Pancreas (tissue), 10 donors: ENCODE results near the gene AIFM3. TPM values are rescaled to one million over a fixed set of nuclear protein-coding genes. Genes with fewer than 3 reads are reported as not detected.
A peak's percentile ranks its signal among the peaks of the same experiment; 100 is the strongest.

Experiments
- ATAC-seq, 4 donors: fragments of 200-7000 bp; cut with Tn5 transposase; one replicate each; pipeline versions ENCODE4 v1.8.0 to v1.9.1; 2020; ENCODE audit warnings: mild to moderate bottlenecking in 4 of 4, moderate library complexity in 4 of 4
- DNase-seq, 6 donors: peaks; one replicate each; pipeline ENCODE4 v3.0.0-alpha.2; 2020
- FAIRE-seq: peaks from 2 replicates; lab custom pipeline; 2012; peaks lifted over from hg19 to GRCh38; lab: Jason Lieb, UNC
- H3K27ac ChIP-seq, 4 donors: fragments of 200-600 bp; sonication (generic); 1 replicate in 3 of 4; 2 replicates in 1 of 4; pipeline versions ENCODE4 v1.5.0 to v1.8.0; 2020
- H3K27me3 ChIP-seq, 4 donors: fragments of 200-600 bp; one replicate each; pipeline ENCODE4 v1.8.0; 2021
- H3K36me3 ChIP-seq, 3 donors: fragments of 200-600 bp; sonication (generic) in 1 of 3; one replicate each; pipeline versions ENCODE4 v1.5.0 to v1.8.0; 2020 to 2021
- H3K4me1 ChIP-seq, 3 donors: fragments of 200-600 bp; one replicate each; pipeline ENCODE4 v1.8.0; 2021
- H3K4me3 ChIP-seq, 4 donors: fragments of 200-600 bp; sonication (generic) in 2 of 4; one replicate each; pipeline versions ENCODE4 v1.5.0 to v1.8.0; 2020 to 2021
- H3K9me3 ChIP-seq, 4 donors: fragments of 200-600 bp; one replicate each; pipeline ENCODE4 v1.8.0; 2021
- CTCF ChIP-seq, 4 donors: fragments of 200-600 bp; sonication (generic) in 3 of 4; IDR thresholded peaks; one replicate each; pipeline versions ENCODE4 v1.5.0 to v1.8.0; 2021; ENCODE audit warnings: antibody characterized with exemption in 4 of 4
- WGBS, 2 donors: extraction: QIAGEN DNeasy Blood & Tissue Kit; methylation state at CpG; one replicate each; pipeline ENCODE4 v1.1.7; 2013; 5-methylcytosine and 5-hydroxymethylcytosine counted together
- intact Hi-C, 3 donors: fragments of 100-400 bp; cut with DNase I; formaldehyde crosslinking; loops; one replicate each; pipeline versions ENCODE4 v1.11.1 to v1.14.2; 2022
- polyA plus RNA-seq, 2 donors: library from polyadenylated mRNA; stranded (reverse); fragments of 200-250 nt; gene quantifications; one replicate each; pipeline ENCODE4 v1.2.3, GENCODE V29; 2013
- total RNA-seq, 6 donors: library from RNA; stranded (reverse); fragmentation: NEBNext Ultra II Directional in 4 of 6; extraction: Animal tissue kit (Norgen Biotek cat#: 25700) in 4 of 6; gene quantifications; one replicate each; pipeline versions ENCODE4 v1.2.1 to v1.2.4, GENCODE V29; 2021 to 2023
- donor health status: healthy with polysubstance abuse.
- donor health status: DM: no; HTN: no; CAD: no; lungs with moderate emphysema.
- donor health status: DM: no; HTN: no; CAD: no.
- donor health status: control.
- donor health status: control.
- donor health status: Bipolar disorder and iron deficiency.
- donor health status: DM: yes; HTN: yes; CAD: no.
- donor health status: DM: no; HTN: no; CAD: no.
- donor health status: DM: no; HTN: no; CAD: no.
- donor health status: DM: yes; HTN: yes; CAD: no.

Gene AIFM3
- total and polyA plus RNA-seq, 8 donors: 0.63 to 4.5 (median 1.1) TPM

GRCh38 chr22:20955548-20955947 lies 11.5 kb upstream of the AIFM3 start:
- ATAC-seq (no peak), DNase-seq (no peak), FAIRE-seq (no peak)
- Histone ChIP-seq H3K36me3 (peaks cover 0 to 2% (median 0%) of the 10 kb centered on the region in 3 donors), H3K9me3 (no peaks in the 10 kb centered on the region), H3K27me3 (no peaks in the 10 kb centered on the region), H3K4me1 (peaks cover 23 to 43% (median 30%) of the 10 kb centered on the region in 3 donors), H3K4me3 (no peak overlapping the region), H3K27ac (no peak overlapping the region)
- intact Hi-C loops: no loop called here
- WGBS, 2 donors: 91 to 97% methylated on average over 7 of the region's 7 CpGs
- TF ChIP-seq CTCF (IDR thresholded peaks at IDR 0.05): no peak

- DNase-seq (peak in 4 of 6 donors; percentile 31 to 60 (median 49)), ATAC-seq (peak; percentile 9 to 33 (median 22)), FAIRE-seq (no peak)
- Histone ChIP-seq H3K36me3 (peaks cover 0 to 2% (median 0%) of the 10 kb centered on the region in 3 donors), H3K9me3 (no peaks in the 10 kb centered on the region), H3K4me3 (peak overlapping the region; percentile 39 to 84 (median 58)), H3K27me3 (no peaks in the 10 kb centered on the region), H3K27ac (peak overlapping the region in 3 of 4 donors; percentile 22 to 31 (median 26)), H3K4me1 (peaks cover 15 to 33% (median 21%) of the 10 kb centered on the region in 3 donors)
- no peak for TF ChIP-seq CTCF (IDR thresholded peaks at IDR 0.05)
- intact Hi-C loops: no loop called here
- WGBS, 2 donors: 42 to 49% methylated on average over 27 of the region's 27 CpGs
These were observed 10.6 kb upstream of the AIFM3 start for GRCh38 chr22:20956258-20957101.

DNA sequence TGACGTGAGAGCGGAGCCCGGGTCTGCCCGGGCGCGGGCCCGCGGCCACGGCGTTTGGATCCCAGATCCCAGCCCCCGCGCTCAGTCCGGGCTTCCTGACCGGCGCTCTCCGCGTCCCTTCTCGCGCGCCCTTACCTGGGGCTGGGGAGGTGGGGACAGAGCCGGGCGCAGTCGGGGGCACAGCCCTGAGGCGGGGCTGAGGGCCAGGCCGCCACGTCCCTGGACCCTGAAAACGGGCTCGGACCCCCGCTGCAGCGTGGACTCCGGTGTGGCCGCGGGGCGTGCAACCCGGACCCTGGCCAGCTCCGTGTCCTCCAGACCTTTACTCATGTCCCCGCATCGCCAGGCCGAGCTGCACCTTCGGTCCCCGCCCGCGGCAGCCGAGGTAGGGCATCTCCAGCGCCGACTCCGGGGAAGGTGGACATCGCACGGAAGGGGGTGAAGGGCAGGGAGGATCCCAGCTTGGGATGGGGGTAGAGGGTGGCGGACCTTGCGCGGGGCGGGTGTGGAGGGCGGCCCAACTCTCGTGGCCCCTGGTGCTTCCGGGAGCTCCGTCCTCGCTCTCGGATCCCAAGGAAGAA lies 9.9 kb upstream of the AIFM3 start:
- Histone ChIP-seq H3K27me3 (no peaks in the 10 kb centered on the region), H3K27ac (peak overlapping the region in 2 of 4 donors; percentile 26 to 31), H3K36me3 (no peaks in the 10 kb centered on the region), H3K9me3 (no peaks in the 10 kb centered on the region), H3K4me1 (peaks cover 10 to 26% (median 13%) of the 10 kb centered on the region in 3 donors), H3K4me3 (peak overlapping the region; percentile 39 to 84 (median 58))
- TF ChIP-seq CTCF (IDR thresholded peaks at IDR 0.05): no peak
- DNase-seq (peak in 5 of 6 donors; percentile 30 to 84 (median 57)), FAIRE-seq (no peak), ATAC-seq (peak; percentile 54 to 64 (median 58))
- WGBS, 2 donors: 0 to 1% methylated on average over 50 to 59 of the region's 59 CpGs
- intact Hi-C loops: no loop called here

- Histone ChIP-seq H3K36me3 (no peaks in the 10 kb centered on the region), H3K27ac (peak overlapping the region in 2 of 4 donors; percentile 5 to 31), H3K27me3 (no peaks in the 10 kb centered on the region), H3K4me1 (peaks cover 10 to 24% (median 13%) of the 10 kb centered on the region in 3 donors), H3K9me3 (no peaks in the 10 kb centered on the region), H3K4me3 (peak overlapping the region; percentile 39 to 84 (median 58))
- no peak for FAIRE-seq
- intact Hi-C loops: no loop called here
- WGBS, 2 donors: 16 to 19% methylated on average over 23 to 32 of the region's 32 CpGs
- peak in 5 of 6 donors; percentile 29 to 70 (median 57) for DNase-seq
- ATAC-seq: peak; percentile 49 to 75 (median 59)
- no peak for TF ChIP-seq CTCF (IDR thresholded peaks at IDR 0.05)
These were observed 9.2 kb upstream of the AIFM3 start for GRCh38 chr22:20957683-20958431.
